DND-41 (cell line): Measurements from ENCODE around the gene STK11IP.

ENCODE experiments used
- CTCF ChIP-seq: IDR thresholded peaks from 2 replicates; pipeline ENCODE4 v1.5.1; 2012; ENCODE audit warnings: borderline replicate concordance, low read length, moderate library complexity, mild to moderate bottlenecking; ENCODE audit not compliant: poor library complexity, severe bottlenecking; ENCODE audit errors: extremely low read depth
- EZH2 ChIP-seq: IDR thresholded peaks from 3 replicates; pipeline ENCODE4 v1.6.1; 2012; ENCODE audit warnings: borderline replicate concordance, low read depth, mild to moderate bottlenecking, moderate library complexity, low read length, inconsistent platforms; ENCODE audit not compliant: severe bottlenecking

- TF ChIP-seq CTCF (no peak), EZH2 (no peak)
These were observed 23.0 kb upstream of the STK11IP start for GRCh38 chr2:219574484-219575311.
